ENCODE results near the gene CTDSPL.

The CTDSPL gene

GRCh38 chr3:37990527-37990926 is 128.8 kb downstream of the CTDSPL start, which contains the start of gene VILL:
Gene VILL (plus strand): TSS chr3:37990786. CDS start chr3:37993673, 2,887 bp downstream.
- DNase-seq: peak; percentile 43

- DNase-seq: no peak
These were observed 129.4 kb downstream of the CTDSPL start for GRCh38 chr3:37991109-37991508.

DNA sequence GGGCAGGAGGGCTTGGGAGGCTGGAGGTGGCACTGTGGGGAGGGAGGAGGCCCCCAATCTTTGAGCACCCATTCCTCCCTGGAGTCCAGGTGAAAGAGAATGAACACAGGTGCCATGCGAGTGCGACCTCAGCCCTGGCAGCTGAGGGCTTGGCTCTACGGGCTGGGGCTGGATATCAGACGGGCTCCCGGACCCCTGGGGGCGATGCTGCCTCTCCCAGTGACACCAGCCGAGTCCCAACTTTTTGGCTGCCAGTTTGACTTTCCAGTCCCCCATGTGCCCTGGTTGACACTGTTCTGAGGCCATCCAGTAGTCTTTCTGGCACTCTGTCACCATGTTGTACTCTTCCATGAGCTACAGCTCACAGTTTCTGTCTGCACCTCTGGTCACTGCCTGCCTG is 130.1 kb downstream of the CTDSPL start:
- peak; percentile 23 for DNase-seq

DNA sequence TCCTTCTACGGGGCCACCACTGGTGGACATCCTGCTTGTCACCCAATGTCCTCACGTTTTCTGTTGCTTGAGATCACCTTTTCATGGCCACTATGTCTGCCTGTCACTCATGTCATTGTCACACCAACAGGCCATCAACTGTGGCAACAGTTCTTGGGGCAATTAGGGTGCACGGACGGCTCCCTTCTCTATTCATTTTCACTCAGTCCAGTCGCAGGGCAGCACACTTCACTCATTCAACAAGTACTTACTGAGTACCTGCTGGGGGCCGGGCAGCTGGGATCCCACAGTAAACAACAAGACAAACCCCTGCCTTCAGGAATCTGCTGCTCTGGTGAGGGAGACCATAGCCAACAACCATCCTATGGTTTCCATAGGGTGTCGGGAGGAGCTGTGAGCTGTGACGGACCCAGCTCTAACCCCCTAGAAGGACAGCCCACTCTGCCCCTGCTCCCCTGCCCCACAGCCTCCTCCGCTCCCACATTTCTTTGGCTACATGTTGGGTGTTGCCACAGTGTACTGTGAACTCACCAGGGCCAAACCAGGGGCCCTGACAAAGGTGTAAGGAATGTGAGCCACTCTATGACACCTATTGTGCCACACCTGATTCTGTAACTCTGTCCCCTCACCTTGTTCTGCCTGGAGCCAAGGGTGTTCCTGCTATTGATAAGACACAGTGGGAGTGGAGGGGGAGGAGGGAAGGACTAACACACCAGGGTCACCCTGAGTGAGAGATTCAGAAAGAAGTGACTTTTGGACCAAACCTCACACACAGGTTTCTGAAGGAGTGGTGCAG is 130.8 kb downstream of the CTDSPL start:
- peak; percentile 21 for DNase-seq

GRCh38 chr3:37993067-37993455 is 131.4 kb downstream of the CTDSPL start:
- DNase-seq: peak; percentile 21

- DNase-seq: no peak
These were observed 131.8 kb downstream of the CTDSPL start for GRCh38 chr3:37993460-37993819.

GRCh38 chr3:37993820-37994638 is 132.3 kb downstream of the CTDSPL start:
- peak; percentile 88 for DNase-seq

GRCh38 chr3:37994639-37994972 is 132.9 kb downstream of the CTDSPL start:
- no peak for DNase-seq

- DNase-seq: peak; percentile 13
These were observed 134.3 kb downstream of the CTDSPL start for GRCh38 chr3:37995652-37996641.

DNA sequence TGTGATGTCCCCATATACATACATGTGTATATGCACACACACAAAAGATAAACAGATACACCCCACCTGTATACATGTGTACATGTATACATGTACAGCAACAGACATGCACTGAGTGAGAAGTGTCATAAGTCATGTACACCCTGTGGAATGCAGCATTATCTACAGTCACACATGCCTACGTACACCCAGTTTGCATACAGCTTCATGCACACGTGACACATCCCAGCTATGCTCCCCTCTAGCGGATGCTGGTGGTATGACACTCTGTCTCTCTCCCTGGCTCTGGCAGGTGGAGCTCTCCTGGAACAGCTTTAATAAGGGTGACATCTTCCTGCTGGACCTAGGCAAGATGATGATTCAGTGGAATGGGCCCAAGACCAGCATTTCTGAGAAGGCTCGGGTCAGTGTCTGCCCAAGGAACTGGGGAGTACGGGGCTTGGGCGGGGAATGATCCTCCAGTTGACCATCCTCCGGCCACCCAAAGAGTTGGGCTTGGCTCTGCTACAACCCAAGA is 135.2 kb downstream of the CTDSPL start:
- peak; percentile 76 for DNase-seq

DNA sequence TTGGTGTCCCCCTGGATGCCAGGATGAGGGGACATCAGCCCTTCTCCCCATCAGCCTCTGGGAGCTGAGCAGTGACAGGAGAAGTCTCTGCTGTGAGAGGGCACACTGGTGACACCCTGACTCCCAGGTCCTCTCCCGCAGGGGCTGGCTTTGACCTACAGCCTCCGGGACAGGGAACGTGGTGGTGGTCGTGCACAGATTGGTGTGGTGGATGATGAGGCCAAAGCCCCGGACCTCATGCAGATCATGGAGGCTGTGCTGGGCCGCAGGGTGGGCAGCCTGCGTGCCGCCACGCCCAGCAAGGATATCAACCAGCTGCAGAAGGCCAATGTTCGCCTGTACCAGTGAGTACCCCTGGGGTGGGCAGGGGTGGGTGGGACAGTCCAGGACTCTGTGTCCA is 135.7 kb downstream of the CTDSPL start:
- peak; percentile 34 for DNase-seq

DNA sequence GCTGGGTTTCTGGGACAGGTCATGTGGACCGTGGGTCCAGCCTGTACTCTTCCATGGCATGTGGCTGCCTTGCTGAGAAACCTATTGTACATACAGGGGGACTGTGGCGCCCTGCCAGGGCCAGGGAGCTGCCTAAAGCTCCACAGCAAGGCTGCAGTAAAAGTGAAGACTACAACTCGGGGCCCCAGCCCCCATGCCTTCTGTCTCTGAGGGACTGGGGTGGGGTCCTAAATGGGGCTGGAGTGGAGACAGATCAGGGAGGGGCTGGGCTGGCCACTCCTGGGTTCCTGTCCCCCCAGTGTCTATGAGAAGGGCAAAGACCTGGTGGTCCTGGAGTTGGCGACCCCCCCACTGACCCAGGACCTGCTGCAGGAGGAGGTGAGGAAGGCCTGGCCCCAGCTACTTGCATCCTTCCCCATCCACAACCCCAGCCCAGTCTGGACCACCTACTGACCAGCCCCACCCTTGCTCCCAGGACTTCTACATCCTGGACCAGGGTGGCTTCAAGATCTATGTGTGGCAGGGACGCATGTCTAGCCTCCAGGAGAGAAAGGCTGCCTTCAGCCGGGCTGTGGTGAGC is 136.2 kb downstream of the CTDSPL start:
- peak; percentile 39 for DNase-seq

DNA sequence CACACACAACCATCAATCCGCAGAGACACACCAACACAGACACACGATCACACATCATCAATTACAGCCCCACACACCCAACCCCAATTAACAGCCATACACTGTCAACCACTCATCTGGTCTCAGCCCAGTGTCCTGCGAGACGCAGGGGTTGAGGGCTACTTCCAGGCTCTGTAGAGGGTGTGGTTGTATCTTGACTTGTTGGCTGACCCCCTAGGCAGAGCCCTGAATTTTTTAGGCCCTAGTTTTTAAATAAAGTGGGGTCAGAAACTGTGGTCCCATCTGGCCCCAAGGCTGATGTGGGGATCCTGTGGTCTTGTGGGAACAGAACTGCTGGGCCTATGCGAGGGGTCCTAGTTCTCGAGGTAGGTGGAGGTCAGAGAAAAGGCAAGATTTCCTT is 138.2 kb downstream of the CTDSPL start:
- DNase-seq: peak; percentile 18

GRCh38 chr3:38000242-38000916 is 138.7 kb downstream of the CTDSPL start:
- peak; percentile 36 for DNase-seq

DNA sequence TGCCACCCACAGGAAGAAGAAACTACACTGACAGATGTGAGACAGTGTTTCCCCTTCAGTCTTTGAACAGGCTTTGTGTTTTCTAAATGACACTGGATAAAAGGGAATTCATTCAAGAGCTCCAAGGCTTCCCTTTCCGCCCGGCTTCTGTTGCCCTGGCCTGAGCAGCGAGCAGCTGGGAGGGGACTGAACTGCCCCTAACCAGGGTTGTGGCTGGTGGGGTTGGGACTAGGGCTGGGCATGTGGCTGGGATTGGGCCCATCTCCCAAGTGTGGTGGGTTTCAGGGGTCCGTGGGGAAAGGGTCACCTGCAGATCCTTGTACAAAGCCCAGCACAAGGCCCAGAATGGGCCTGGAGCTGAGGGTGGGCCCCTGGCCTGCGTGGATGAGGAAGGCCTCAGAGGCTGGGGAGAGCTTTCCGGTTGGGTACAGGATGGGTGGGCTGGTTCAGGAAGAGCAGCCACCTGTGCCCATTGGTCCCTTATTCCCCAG is 139.3 kb downstream of the CTDSPL start:
- DNase-seq: peak; percentile 23

GRCh38 chr3:38001456-38002081 is 139.9 kb downstream of the CTDSPL start:
- peak; percentile 28 for DNase-seq

DNA sequence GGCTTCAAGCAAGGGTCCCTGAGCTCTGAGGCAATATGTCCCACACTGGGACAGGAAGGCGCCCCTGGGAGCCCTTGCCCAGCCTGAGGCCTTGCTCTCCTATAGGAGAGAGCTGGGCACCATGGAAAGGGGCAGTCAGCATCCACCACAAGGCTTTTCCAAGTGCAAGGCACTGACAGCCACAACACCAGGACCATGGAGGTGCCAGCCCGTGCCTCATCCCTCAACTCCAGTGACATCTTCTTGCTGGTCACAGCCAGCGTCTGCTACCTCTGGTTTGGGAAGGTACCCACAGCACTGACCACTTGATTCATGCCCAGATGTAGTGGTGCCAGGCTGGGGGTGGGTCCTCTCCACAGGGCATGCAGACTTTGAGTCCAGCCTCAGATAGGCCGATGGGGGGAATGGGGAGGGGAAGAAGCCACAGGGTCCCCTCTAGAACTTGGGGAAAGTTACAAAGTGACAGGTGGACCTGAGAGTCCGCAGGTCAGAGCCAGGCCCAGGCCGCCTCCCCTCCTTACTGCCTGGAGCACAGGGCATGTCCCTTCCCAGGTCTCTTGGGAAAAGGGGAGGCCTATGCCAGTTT is 140.7 kb downstream of the CTDSPL start:
- peak; percentile 25 for DNase-seq

DNA sequence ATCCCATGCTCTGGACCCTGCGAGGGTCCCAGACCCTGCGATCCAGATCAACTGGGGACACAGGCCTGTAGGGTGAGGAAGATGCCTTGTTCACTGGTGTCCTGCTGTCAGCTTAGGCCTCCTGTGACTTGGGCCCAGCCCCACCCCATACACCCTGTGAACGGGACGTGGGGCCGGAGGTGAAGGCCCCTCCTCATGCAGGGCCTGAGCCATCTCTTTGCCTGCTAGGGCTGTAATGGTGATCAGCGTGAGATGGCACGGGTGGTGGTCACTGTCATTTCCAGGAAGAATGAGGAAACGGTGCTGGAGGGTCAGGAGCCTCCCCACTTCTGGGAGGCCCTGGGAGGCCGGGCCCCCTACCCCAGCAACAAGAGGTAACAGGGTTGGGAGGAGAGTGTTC is 141.3 kb downstream of the CTDSPL start:
- DNase-seq: no peak

DNA sequence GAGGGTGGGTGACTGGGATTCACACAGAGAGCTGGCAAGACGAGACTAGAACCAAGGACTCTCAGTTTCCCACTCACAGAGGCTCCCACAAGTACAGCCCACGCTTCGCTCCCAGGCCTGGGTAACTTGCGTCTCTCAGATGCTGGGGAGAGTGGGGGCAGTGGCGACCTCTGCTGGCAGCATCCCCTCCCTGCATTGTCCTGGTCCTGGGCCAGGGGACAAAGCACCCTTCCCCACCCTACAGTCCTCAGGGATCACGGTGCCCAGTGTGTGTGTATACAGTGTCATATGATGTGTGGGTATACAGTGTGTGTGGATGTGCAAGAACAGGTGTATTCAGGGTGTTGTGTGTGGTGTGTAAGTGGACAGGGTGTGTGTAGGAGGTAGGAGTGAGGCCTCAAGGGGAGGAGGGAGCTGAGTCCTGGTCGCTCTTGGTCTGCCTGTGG is 141.7 kb downstream of the CTDSPL start:
- DNase-seq: peak; percentile 77

DNA sequence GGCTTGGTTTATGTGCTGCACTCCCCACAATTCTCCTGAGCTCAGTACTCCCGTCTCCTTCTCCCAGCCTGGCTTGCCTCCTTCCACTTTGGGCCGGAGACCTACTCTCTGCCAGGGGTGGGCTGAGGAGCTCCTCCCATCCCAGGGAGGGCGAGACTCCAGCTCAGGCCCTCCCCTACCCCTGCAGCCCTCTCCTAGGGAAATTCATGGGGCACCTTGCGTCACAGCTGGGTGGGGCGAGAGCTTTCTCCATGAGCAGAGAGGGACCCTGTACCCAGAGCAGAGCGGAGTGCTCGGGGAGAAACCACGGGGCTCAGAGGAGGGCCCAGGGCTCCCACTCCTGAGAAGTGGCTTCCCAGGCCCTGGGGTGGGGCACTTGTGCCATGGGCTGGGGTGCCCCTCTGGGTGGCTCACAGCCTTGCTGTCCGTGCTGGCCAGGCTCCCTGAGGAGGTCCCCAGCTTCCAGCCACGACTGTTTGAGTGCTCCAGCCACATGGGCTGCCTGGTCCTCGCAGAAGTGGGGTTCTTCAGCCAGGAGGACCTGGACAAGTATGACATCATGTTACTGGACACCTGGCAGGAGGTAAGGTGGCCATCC is 142.2 kb downstream of the CTDSPL start:
- DNase-seq: peak; percentile 41

All from left hindlimb (tissue), 1 donor.